ENCODE data around the gene SAMM50. TPM values are rescaled to one million over a fixed set of nuclear protein-coding genes. Genes with fewer than 3 reads are reported as not detected.

SAMM50 gene
- total and polyA plus RNA-seq, 2 donors (not counting 3 experiments of a cell fraction or from before 2014, with no cell fraction given) = 42.9 to 56.2 TPM

DNA sequence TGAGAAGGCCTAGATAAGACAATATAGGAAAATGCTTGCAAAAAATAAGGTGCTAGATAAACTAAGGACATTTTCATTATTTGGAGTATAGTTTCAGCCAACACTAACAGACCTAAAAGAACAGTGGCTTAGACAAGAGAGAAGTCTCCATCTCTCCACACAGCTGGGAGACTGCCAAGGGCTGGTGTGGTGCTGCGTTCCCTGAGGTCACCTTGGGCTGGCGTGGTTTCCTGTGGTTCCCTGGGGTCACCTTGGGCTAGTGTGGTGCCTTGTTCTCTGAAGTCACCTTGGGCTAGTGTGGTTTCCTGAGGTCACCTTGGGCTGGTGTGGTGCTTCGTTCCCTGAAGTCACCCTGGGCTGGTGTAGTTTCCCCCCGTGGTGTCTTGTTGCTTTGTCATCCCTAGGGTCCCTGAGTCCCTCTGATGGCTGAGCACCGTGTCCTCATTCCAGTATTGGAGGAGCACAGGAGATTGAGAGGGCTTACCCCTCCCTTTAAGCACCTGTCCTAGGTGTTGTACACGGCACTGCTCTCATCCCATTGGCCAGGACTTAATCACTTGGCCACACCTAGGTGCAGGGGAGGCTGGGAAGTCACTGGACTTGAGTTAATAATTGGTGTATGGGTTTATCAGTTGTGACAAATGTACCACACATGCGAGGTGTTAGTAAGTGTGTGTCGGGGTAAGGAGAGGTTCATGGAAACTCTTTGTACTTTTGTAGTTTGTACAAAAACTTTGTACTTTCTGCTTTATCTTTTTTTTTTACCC, 14.9 kb downstream of the SAMM50 start:
- Histone ChIP-seq H3K27me3 (ENCODE audit: control insufficient read depth in 2 of 2, insufficient read depth in 2 of 2, low read length in 2 of 2) (no peaks in the 10 kb centered on the region), H3K4me1 (ENCODE audit: control insufficient read depth, extremely low read depth, insufficient read depth, low read length) (no peaks in the 10 kb centered on the region), H3K79me2 (ENCODE audit: control insufficient read depth, insufficient read depth, low read length) (no peaks in the 10 kb centered on the region), H3K9me3 (replicated peaks; ENCODE audit: control insufficient read depth, insufficient read depth, low read length) (no peaks in the 10 kb centered on the region), H3K4me3 (replicated peaks in 1 of 3; ENCODE audit: insufficient read depth in 1 of 3, low read depth in 1 of 3, low read length in 3 of 3) (no peak overlapping the region), H3K36me3 (ENCODE audit: control insufficient read depth in 2 of 2, extremely low read depth in 1 of 2, insufficient read depth in 2 of 2, low read length in 2 of 2) (peaks cover 13 to 52% of the 10 kb centered on the region in 2 experiments), H3K27ac (ENCODE audit: insufficient read depth, low read depth, low read length) (no peak overlapping the region), H3K4me2 (ENCODE audit: insufficient read depth, low read length) (no peak overlapping the region), H3K9ac (replicated peaks; ENCODE audit: extremely low read depth, insufficient read depth, low read length) (no peak overlapping the region), H4K20me1 (replicated peaks; ENCODE audit: control insufficient read depth, extremely low read depth, insufficient read depth, low read length) (no peaks in the 10 kb centered on the region), H3K9me1 (replicated peaks; ENCODE audit: control insufficient read depth, extremely low read depth, insufficient read depth, low read length) (no peaks in the 10 kb centered on the region), H2AFZ (ENCODE audit: low read depth, low read length) (no peak overlapping the region)
- TF ChIP-seq EZH2 (IDR thresholded peaks at IDR 0.05; ENCODE audit: borderline replicate concordance, low read depth, low read length, severe bottlenecking) (no peak), MYC (IDR thresholded peaks at IDR 0.05; ENCODE audit: low read depth, low read length) (no peak), GATA2 (IDR thresholded peaks at IDR 0.05; ENCODE audit: insufficient read depth, insufficient read length, low read depth, low read length) (no peak), POLR2AphosphoS5 (IDR thresholded peaks at IDR 0.05; ENCODE audit: insufficient read depth, low read depth, low read length) (no peak), FOS (IDR thresholded peaks at IDR 0.05; ENCODE audit: borderline replicate concordance, insufficient read depth, low read length) (no peak), MAX (IDR thresholded peaks at IDR 0.05; ENCODE audit: insufficient read depth, insufficient read length) (no peak), CTCF (IDR thresholded peaks at IDR 0.05; ENCODE audit: extremely low read depth in 1 of 2, insufficient read depth in 1 of 2, low read depth in 1 of 2, low read length in 2 of 2) (no peak), POLR2A (IDR thresholded peaks at IDR 0.05; ENCODE audit: low read depth, low read length) (no peak), JUN (IDR thresholded peaks at IDR 0.05; ENCODE audit: borderline replicate concordance, insufficient read depth, insufficient read length, low read depth) (no peak)
- CTCF ChIA-PET = interaction anchor here (1.1 kb wide), 1 partner anchor 23 kb away, joined by 3 read pairs; no protein-coding TSS in a partner anchor
- FAIRE-seq (no peak), DNase-seq (ENCODE audit: low read depth, low spot score) (no peak)
- intact Hi-C loops (cut with micrococcal nuclease) (no loop called here), dilution Hi-C loops (cut with MboI; ENCODE audit: extremely low pct_ligation_motif_present, low sequenced_read_pairs) (no loop called here)
- POLR2A ChIA-PET = no interaction called here
- no TSS peak for BruUV-seq (replicated peaks)

Data from endothelial cell of umbilical vein (primary cell).